Superior temporal gyrus (tissue), 1 donor: Measurements from ENCODE around the gene ATP6V1G1.
"Not testable (repeated sequence)": the region's sequence is repeated elsewhere in the genome, so short reads cannot be mapped to it uniquely, and the experiment has no call there.

ENCODE experiments used
- DNase-seq: peaks from one replicate; pipeline ENCODE4 v3.0.0-alpha.2; 2016; ENCODE audit errors: extremely low spot score

The ATP6V1G1 gene

GRCh38 chr9:114578134-114578533, 9.4 kb upstream of the ATP6V1G1 start:
- not testable (repeated sequence) for DNase-seq

- DNase-seq: no peak
Observed at GRCh38 chr9:114580609-114581193, 6.9 kb upstream of the ATP6V1G1 start.

DNA sequence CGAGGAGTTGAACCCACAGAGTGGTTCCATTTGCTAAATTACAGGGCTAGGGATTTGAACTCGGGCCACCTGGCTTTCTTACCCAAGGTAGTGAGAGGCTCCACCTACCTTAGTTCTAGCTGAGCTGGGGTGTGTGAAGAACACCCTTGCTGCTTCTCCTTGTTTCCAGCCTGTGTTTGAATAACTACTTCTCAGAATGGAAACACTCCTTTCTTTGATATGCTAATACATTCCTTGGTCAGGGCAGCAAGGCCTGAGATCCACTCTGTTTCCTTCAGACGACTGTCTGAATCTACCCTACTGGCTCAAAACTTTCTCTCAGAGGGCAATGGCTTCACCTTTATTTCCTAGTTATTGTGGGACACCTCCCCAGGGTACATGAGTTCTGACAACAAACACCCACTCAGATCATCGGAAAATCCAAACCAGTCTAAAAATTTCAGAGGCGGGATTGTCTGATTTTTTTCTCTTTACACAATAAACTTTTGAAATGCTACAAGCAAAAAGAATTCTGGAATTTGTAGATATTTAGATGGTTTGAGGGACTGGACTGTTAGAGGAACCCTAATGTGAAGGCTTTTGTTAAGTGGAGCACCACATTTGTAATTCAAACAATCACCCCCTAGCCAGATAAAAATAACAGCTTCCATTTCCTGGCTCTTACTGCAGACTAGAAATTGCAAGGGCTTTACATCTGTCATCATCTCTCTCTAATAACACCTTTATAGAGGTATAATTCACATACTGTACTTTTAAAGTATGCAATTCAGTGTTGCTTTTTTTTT, 4.0 kb upstream of the ATP6V1G1 start:
- DNase-seq: no peak

DNA sequence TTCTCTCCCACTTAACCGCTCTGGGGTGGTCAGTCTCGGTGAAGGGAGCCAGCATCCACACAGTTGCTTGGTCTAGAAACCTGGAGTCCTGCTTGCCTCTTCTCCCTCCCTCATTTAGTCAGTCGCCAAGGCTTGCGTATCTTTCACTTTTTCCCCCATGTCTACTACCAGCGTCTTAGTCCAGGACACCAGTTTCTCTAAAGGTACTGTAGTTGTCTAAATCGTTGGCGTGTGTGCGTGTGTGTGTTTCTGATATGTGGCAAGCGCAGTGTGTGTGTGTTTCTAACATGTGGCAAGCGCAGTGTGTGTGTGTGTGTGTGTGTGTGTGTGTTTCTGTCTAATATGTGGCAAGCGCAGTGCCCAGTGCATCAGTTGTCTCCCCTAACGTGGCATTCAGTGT, 641 bp downstream of the ATP6V1G1 start:
- peak; percentile 24 for DNase-seq

- DNase-seq: no peak
Observed at GRCh38 chr9:114588651-114589526, 1.3 kb downstream of the ATP6V1G1 start.

GRCh38 chr9:114590328-114590727, 2.8 kb downstream of the ATP6V1G1 start:
- DNase-seq: no peak

GRCh38 chr9:114591291-114591787, 3.8 kb downstream of the ATP6V1G1 start:
- no peak for DNase-seq

DNA sequence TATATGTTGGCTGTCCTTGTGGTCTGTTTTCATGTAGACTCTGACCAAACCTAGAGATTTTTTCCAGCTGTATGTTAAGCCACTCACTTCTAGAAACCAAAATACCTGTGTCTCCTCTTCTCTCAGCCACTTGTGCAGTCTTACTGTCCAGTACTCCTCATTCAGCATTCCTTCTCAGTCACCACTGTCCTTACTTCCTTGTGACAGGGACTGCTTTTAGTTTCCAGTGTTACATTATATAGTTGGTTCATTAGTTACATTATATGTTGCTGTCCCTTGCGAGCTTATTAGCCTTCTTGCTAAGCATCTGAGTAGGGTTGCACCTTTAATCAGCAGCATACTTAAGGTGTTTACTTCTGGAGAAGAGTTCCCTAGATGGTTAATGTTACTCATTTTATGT, 4.3 kb downstream of the ATP6V1G1 start:
- peak; percentile 32 for DNase-seq

DNA sequence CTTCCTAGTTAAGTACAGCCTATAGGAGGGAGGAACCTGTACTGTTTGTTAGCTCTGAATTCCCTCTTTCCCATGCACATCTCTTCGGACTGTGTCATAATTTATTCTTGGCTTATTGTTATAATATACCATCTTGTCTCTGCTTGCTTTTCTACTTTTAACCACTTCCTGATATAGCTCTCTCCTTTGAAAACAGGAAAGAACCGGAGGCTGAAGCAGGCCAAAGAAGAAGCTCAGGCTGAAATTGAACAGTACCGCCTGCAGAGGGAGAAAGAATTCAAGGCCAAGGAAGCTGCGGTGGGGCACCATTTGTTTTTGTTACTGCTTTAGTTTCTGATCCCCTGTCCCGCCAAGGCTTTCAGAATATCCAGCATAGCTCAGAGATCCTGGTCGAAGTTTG, 4.8 kb downstream of the ATP6V1G1 start:
- peak; percentile 45 for DNase-seq

DNA sequence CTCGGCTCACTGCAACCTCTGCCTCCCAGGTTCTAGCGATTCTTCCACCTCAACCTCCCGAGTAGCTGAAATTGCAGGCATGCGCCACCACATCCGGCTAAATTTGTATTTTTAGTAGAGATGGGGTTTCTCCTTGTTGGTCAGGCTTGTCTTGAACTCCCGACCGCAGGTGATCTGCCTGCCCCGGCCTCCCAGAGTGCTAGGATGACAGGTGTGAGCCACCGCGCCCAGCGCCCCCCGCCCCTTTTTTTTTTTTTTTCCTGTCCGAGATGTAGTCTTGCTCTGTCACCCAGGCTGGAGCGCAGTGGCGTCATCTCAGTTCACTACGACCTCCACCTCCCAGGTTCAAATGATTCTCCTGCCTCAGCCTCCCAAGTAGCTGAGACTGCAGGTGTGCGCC, 6.6 kb downstream of the ATP6V1G1 start:
- DNase-seq: no peak

DNA sequence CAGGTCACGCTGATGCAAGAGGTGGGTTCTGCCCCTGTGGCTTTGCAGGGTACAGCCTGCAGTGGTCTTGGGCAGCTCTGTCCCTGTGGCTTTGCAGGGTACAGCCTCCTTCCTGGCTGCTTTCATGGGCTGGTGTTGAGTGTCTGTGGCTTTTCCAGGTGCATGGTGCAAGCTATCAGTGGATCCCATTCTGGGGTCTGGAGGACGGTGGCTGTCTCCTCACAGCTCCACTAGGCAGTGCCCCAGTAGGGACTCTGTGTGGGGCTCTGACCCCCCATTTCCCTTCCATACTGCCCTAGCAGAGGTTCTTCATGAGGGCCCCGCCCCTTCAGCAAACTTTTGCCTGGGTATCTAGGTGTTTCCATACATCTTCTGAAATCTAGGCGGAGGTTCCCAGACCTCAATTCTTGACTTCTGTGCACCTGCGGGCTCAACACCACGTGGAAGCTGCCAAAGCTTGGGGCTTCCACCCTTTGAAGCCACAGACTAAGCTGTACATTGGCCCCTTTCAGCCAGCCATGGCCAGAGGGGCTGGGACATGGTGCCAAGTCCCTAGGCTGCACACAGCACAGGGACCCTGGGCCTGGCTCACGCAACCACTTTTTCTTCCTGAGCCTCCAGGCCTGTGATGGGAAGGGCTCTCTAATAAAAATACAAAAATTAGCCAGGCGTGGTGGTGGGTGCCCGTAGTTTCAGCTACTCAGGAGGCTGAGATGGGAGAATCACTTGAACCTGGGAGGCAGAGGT, 13.1 kb downstream of the ATP6V1G1 start:
- not testable (repeated sequence) for DNase-seq

DNA sequence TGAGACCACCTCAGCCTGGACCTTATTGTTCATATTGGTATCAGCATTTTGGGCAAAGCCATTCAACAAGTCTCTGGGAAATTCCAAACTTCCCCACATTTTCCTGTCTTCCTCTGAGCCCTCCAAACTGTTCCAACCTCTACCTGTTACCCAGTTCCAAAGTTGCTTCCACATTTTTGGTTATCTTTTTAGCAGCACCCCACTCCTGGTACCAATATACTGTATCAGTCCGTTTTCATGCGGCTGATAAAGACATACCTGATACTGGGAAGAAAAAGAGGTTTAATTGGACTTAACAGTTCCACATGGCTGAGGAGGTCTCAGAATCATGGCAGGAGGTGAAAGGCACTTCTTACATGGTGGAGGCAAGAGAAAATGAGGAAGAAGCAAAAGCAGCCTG, 14.2 kb downstream of the ATP6V1G1 start:
- DNase-seq: not testable (repeated sequence)

DNA sequence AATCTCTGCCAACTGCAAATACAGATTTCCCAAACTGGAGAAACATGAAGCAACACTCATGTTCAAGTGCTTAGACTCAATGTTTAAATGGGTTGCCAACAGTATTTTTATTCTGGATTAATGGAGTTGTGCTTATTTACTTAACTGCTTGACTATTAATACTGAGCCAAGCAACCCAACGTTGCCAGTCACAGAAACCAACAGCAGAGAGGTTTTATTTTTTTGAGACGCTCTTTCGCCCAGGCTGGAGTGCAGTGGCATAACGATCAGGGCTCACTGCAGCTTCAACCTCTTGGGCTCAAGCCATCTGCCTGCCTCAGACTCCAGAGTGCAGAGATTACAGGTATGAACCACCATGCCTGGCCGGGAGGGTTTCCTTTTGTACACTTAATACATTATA, 15.1 kb downstream of the ATP6V1G1 start:
- no peak for DNase-seq

- no peak for DNase-seq
Observed at GRCh38 chr9:114603248-114603647, 15.7 kb downstream of the ATP6V1G1 start.

DNA sequence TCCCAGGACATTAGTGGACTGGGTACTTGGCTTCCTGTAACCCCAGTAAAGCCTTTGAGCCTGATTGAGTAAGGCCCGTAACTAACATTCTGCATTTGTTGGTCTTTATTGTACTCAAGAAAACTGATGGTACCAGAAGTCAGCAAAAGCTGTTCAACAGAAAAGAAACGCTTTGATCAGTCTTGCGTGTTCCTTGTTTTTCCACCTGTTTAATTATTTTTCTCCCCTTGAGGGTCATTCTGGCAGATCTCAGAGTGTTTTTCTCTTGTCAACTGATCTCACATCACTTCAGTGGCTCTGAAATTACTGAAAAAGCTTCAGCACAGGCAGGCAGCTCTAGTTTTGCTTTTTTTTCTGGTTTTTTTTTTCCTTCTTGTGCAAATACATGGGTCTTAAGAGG, 17.4 kb downstream of the ATP6V1G1 start:
- DNase-seq: no peak

GRCh38 chr9:114606068-114606467, 18.5 kb downstream of the ATP6V1G1 start:
- no peak for DNase-seq

- no peak for DNase-seq
Observed at GRCh38 chr9:114606597-114607207, 19.1 kb downstream of the ATP6V1G1 start.

- DNase-seq: no peak
Observed at GRCh38 chr9:114607671-114608524, 20.3 kb downstream of the ATP6V1G1 start.

DNA sequence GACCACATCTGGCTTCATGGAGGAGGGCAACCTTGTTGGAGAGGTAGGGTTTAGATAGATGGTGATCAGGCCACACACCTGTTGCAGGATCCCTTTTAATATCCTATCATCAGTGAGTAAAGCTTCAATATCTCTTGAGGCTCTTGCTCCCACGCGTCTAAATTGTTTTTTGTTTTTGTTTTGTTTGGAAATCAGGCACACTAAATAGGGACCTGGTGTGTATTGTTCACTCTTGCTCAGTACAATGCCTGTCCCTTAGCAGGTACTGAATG, 20.9 kb downstream of the ATP6V1G1 start:
- no peak for DNase-seq

DNA sequence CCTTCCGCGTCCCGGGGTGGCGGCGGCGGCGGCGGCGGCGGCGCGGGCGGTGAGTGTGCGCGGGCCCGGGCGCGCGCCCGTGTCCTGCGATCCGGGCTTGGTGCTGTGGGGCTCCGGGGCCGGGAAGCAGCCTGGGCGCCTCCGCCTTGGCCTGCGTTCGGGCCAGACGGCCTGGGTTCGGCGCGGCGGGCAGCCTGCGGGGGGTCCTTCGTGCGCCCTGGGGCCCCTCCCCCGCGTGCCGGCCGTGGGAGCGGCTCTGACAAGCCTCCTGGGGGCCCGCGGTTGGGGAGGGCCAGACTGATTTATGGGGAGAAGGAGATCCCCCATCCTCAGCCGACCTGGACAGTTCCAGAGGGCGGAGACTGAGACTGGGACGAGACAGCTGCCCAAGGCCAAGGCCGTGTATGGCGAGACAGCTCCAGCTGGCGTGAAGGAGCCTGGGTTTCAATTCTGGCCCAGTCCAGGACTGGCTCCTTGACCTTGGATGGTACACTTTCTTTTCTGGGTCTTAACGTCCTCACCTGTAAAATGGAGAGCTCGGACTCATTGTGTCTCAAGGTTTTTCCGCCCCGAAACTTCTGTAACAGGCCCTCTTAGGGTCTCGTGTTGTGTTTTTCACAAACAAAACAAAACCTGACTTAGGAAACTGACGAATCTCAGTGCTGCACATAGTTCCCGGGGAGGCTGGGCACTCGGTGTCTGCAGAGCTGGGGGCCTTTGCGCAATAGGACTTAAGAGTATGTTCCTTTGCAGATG, 24.1 kb downstream of the ATP6V1G1 start:
- DNase-seq: peak; percentile 48
